GM12878 (cell line): ENCODE results near the gene GLRA1. TPM values are rescaled to one million over a fixed set of nuclear protein-coding genes. Genes with fewer than 3 reads are reported as not detected.

Experiments
- ETV6 ChIP-seq, 2 experiments: fragments of 450-650 bp in 1 of 2; IDR thresholded peaks in 1 of 2; conservative IDR thresholded peaks in 1 of 2; 2 replicates each; pipeline ENCODE4 v1.6.1; 2014; ENCODE audit warnings: antibody characterized with exemption in 1 of 2, borderline replicate concordance in 1 of 2, low read depth in 1 of 2, mild to moderate bottlenecking in 1 of 2, moderate library complexity in 1 of 2
- FOXM1 ChIP-seq: IDR thresholded peaks from 2 replicates; pipeline ENCODE4 v1.6.1; 2012; ENCODE audit warnings: low read depth, mild to moderate bottlenecking, inconsistent platforms, low read length, moderate library complexity
- GATAD2B ChIP-seq: fragments of 450-650 bp; conservative IDR thresholded peaks from 2 replicates; pipeline ENCODE4 v1.6.1; 2017; ENCODE audit warnings: low read depth, mild to moderate bottlenecking, moderate library complexity
- MYC ChIP-seq: IDR thresholded peaks from 2 replicates; pipeline ENCODE4 v1.6.1; 2011; ENCODE audit warnings: mild to moderate bottlenecking, low read length, moderate library complexity, inconsistent platforms; ENCODE audit not compliant: insufficient read depth, insufficient replicate concordance, insufficient read length, severe bottlenecking
- RCOR1 ChIP-seq: conservative IDR thresholded peaks from 2 replicates; pipeline ENCODE4 v1.6.1; 2012; ENCODE audit warnings: low read depth, low read length, improper control_type of control experiment
- SIX5 ChIP-seq: IDR thresholded peaks from 2 replicates; pipeline ENCODE4 v1.6.1; 2011; ENCODE audit warnings: mild to moderate bottlenecking, low read depth, low read length, moderate library complexity; ENCODE audit not compliant: severe bottlenecking
- ZNF24 ChIP-seq: fragments of 450-650 bp; IDR thresholded peaks from 2 replicates; pipeline ENCODE4 v1.6.1; 2017; ENCODE audit warnings: antibody characterized with exemption, mild to moderate bottlenecking
- polyA plus RNA-seq, 11 experiments: library from polyadenylated mRNA; depleted of rRNA in 4 of 11; unstranded in 6 of 11; stranded (reverse) in 5 of 11; fragments of >200 nt; fragmentation: Nextera tagmentation in 4 of 11; fragmentation: Illumina TruSeq in 1 of 11; extraction: Ambion mirVana in 4 of 11; extraction: Trizol in 1 of 11; gene quantifications; 1 replicate in 1 of 11; 2 replicates in 10 of 11; pipeline versions ENCODE4 v1.2.1 to v1.2.3, GENCODE V29; 2011 to 2016; ENCODE audit warnings: inconsistent platforms in 2 of 11, missing spikeins in 2 of 11, low read depth in 1 of 11
- total RNA-seq, 4 experiments: library from RNA; depleted of rRNA in 3 of 4; stranded (reverse); fragments of >200 nt in 3 of 4; fragmentation: Illumina TruSeq in 1 of 4; extraction: Trizol in 1 of 4; gene quantifications; 2 replicates each; pipeline versions ENCODE4 v1.2.1 to v1.2.3, GENCODE V29; 2013 to 2021
- TF ChIP-seq, protein P1 (sequence below): fragments of 450-650 bp; IDR thresholded peaks from 2 replicates; pipeline ENCODE4 v1.6.1; 2018; ENCODE audit warnings: borderline replicate concordance, mild to moderate bottlenecking; ENCODE audit not compliant: partially characterized antibody
- TF ChIP-seq, protein P2 (sequence below): fragments of 450-650 bp; formaldehyde crosslinking; IDR thresholded peaks from 2 replicates; pipeline ENCODE4 v1.5.0; 2022; ENCODE audit warnings: mild to moderate bottlenecking, missing genetic modification characterization

Gene GLRA1
- total and polyA plus RNA-seq, 10 of the 15 experiments (the other 5 are each of a cell fraction or from before 2014, with no cell fraction given) = not detected

DNA sequence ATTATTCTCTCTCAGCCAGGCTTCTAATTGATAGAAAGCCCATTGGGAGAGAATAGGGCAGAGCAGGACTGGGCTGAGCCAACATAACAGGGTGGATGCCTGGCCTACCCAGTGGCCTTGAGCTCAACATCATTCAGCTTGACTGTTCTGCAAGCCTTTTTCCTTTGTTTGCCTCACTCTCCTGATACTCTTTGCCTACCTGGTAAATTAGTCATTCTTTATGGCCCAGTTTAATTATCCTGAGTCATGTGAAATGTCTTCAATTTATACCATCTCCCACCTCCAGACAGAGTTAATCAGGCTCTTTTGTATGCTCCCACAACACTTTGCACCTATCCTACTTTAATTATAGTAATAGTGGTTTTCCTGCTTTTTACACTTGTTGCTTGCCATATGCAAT is 13.6 kb downstream of the GLRA1 start (continued):
- TF ChIP-seq, protein P1, sequence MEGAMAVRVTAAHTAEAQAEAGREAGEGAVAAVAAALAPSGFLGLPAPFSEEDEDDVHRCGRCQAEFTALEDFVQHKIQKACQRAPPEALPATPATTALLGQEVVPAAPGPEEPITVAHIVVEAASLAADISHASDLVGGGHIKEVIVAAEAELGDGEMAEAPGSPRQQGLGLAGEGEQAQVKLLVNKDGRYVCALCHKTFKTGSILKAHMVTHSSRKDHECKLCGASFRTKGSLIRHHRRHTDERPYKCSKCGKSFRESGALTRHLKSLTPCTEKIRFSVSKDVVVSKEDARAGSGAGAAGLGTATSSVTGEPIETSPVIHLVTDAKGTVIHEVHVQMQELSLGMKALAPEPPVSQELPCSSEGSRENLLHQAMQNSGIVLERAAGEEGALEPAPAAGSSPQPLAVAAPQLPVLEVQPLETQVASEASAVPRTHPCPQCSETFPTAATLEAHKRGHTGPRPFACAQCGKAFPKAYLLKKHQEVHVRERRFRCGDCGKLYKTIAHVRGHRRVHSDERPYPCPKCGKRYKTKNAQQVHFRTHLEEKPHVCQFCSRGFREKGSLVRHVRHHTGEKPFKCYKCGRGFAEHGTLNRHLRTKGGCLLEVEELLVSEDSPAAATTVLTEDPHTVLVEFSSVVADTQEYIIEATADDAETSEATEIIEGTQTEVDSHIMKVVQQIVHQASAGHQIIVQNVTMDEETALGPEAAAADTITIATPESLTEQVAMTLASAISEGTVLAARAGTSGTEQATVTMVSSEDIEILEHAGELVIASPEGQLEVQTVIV = no peak
- TF ChIP-seq FOXM1 (no peak), ZNF24 (no peak), ETV6 (conservative IDR thresholded peaks at IDR 0.05 in 1 of 2, IDR thresholded peaks at IDR 0.05 in 1 of 2; ENCODE audit: borderline replicate concordance in 1 of 2, low read depth in 1 of 2) (no peak), RCOR1 (no peak), GATAD2B (no peak), SIX5 (no peak), MYC (no peak)
- TF ChIP-seq, protein P2, sequence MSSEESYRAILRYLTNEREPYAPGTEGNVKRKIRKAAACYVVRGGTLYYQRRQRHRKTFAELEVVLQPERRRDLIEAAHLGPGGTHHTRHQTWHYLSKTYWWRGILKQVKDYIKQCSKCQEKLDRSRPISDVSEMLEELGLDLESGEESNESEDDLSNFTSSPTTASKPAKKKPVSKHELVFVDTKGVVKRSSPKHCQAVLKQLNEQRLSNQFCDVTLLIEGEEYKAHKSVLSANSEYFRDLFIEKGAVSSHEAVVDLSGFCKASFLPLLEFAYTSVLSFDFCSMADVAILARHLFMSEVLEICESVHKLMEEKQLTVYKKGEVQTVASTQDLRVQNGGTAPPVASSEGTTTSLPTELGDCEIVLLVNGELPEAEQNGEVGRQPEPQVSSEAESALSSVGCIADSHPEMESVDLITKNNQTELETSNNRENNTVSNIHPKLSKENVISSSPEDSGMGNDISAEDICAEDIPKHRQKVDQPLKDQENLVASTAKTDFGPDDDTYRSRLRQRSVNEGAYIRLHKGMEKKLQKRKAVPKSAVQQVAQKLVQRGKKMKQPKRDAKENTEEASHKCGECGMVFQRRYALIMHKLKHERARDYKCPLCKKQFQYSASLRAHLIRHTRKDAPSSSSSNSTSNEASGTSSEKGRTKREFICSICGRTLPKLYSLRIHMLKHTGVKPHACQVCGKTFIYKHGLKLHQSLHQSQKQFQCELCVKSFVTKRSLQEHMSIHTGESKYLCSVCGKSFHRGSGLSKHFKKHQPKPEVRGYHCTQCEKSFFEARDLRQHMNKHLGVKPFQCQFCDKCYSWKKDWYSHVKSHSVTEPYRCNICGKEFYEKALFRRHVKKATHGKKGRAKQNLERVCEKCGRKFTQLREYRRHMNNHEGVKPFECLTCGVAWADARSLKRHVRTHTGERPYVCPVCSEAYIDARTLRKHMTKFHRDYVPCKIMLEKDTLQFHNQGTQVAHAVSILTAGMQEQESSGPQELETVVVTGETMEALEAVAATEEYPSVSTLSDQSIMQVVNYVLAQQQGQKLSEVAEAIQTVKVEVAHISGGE (CRISPR knock-in tag) = no peak
